ENCODE measurements around the gene AFAP1L2.

Gene AFAP1L2

DNA sequence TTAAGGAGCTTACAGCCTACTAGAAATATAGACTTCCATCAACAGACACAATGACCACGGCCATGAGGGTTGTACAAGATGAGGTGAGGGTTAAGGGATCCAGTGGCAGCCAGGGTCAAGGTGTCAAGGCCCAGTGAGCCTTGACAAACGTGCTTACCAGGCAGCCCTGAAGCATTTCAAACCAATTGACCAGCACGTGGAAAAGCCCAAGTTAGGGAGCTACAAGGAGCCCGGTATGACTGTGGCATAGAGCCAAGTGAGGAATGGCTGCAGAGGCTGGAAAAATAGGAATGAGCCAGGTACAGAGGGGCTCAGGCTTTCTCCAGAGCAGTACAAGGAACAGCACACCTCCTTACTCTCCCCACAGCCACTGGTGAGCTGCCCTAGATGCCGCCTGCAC, 12.7 kb downstream of the AFAP1L2 start:
- DNase-seq (ENCODE audit: low read depth, low spot score), result no peak

GRCh38 chr10:114389426-114389825, 14.9 kb downstream of the AFAP1L2 start:
- DNase-seq (ENCODE audit: low read depth, low spot score), result no peak

- no peak for DNase-seq (ENCODE audit: low read depth, low spot score)
Observed at GRCh38 chr10:114388275-114388674, 16.0 kb downstream of the AFAP1L2 start.

- DNase-seq (ENCODE audit: low read depth, low spot score), result no peak
Observed at GRCh38 chr10:114387784-114388183, 16.5 kb downstream of the AFAP1L2 start.

- DNase-seq (ENCODE audit: low read depth, low spot score), result no peak
Observed at GRCh38 chr10:114386452-114386851, 17.9 kb downstream of the AFAP1L2 start.

- DNase-seq (ENCODE audit: low read depth, low spot score), result no peak
Observed at GRCh38 chr10:114385557-114385956, 18.7 kb downstream of the AFAP1L2 start.

- DNase-seq (ENCODE audit: low read depth, low spot score), result no peak
Observed at GRCh38 chr10:114384601-114385000, 19.7 kb downstream of the AFAP1L2 start.

DNA sequence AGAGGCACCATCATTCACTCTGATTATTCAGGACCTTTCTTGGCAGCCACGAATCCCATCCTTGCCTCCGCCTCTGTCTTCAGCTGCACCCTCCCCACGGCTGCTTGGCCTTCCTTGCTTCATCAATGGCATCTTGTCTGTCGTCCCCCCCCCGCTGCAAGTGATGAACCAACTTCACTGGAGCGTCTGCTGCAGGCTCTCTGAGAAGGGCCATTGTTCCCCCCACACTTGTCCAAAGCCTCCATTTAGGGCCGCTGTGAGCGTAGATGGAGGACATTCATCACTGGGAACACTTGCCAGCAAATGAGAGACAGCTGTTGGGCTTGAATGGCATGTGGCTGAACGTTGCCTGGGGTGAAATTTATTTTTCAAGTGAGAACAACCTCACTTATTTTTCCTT, 20.1 kb downstream of the AFAP1L2 start:
- no peak for DNase-seq (ENCODE audit: low read depth, low spot score)

- no peak for DNase-seq (ENCODE audit: low read depth, low spot score)
Observed at GRCh38 chr10:114380797-114381196, 23.5 kb downstream of the AFAP1L2 start.

GRCh38 chr10:114380060-114380459, 24.2 kb downstream of the AFAP1L2 start:
- DNase-seq (ENCODE audit: low read depth, low spot score), result no peak

- DNase-seq (ENCODE audit: low read depth, low spot score), result no peak
Observed at GRCh38 chr10:114379631-114380041, 24.7 kb downstream of the AFAP1L2 start.

- DNase-seq (ENCODE audit: low read depth, low spot score), result no peak
Observed at GRCh38 chr10:114376523-114376922, 27.8 kb downstream of the AFAP1L2 start.

GRCh38 chr10:114375047-114375446, 29.3 kb downstream of the AFAP1L2 start:
- DNase-seq (ENCODE audit: low read depth, low spot score), result no peak

GRCh38 chr10:114374053-114374791, 30.1 kb downstream of the AFAP1L2 start:
- no peak for DNase-seq (ENCODE audit: low read depth, low spot score)

GRCh38 chr10:114373631-114374030, 30.7 kb downstream of the AFAP1L2 start:
- no peak for DNase-seq (ENCODE audit: low read depth, low spot score)

- DNase-seq (ENCODE audit: low read depth, low spot score), result no peak
Observed at GRCh38 chr10:114372995-114373394, 31.3 kb downstream of the AFAP1L2 start.

- DNase-seq (ENCODE audit: low read depth, low spot score), result no peak
Observed at GRCh38 chr10:114372179-114372578, 32.1 kb downstream of the AFAP1L2 start.

DNA sequence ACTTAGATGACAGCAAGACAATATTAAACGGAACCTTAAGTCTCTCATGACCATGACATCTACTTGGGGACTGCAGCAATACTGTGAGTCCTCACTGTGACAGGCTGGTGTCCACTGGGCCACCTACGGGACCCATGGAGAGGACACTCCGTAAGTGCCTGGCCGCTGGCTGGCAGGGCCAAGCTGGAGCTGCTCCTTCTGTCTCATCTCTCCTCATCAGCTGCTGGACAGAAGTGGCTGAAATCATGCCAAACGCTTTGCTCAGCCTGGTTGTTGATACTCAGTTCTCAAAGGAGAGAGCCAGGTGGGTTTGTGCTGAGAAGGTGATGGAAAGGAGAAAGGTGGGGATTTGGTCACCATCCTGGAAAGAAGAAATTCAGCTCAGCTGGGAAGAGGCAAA, 33.3 kb downstream of the AFAP1L2 start:
- no peak for DNase-seq (ENCODE audit: low read depth, low spot score)

GRCh38 chr10:114370199-114370598, 34.1 kb downstream of the AFAP1L2 start:
- DNase-seq (ENCODE audit: low read depth, low spot score), result no peak

DNA sequence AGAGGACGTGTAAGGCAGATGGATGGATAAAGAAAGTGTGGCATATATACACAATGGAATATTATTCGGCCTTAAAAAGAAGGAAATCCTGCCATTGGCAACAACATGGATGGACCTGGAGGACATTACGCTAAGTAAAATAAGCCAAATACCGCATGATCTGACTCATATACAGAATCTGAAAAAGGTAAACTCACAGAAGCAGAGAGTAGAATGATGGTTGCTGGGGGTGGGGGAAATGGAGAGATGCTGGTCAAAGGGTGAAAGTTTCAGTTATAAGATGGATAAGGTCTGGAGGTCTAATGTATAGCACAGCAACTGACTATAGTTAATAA, 36.3 kb downstream of the AFAP1L2 start:
- DNase-seq (ENCODE audit: low read depth, low spot score), result no peak

- DNase-seq (ENCODE audit: low read depth, low spot score), result no peak
Observed at GRCh38 chr10:114367351-114368056, 36.8 kb downstream of the AFAP1L2 start.

- DNase-seq (ENCODE audit: low read depth, low spot score), result no peak
Observed at GRCh38 chr10:114364726-114365125, 39.6 kb downstream of the AFAP1L2 start.

GRCh38 chr10:114363745-114364454, 40.4 kb downstream of the AFAP1L2 start:
- DNase-seq (ENCODE audit: low read depth, low spot score), result no peak

Measured in brain pericyte (primary cell).